Cortex of kidney (tissue), 1 donor: ENCODE results near the gene GNAO1.

Source experiments
- DNase-seq: peaks from one replicate; lab custom pipeline; 2025; lab: John Stamatoyannopoulos, UW

GNAO1 gene

DNA sequence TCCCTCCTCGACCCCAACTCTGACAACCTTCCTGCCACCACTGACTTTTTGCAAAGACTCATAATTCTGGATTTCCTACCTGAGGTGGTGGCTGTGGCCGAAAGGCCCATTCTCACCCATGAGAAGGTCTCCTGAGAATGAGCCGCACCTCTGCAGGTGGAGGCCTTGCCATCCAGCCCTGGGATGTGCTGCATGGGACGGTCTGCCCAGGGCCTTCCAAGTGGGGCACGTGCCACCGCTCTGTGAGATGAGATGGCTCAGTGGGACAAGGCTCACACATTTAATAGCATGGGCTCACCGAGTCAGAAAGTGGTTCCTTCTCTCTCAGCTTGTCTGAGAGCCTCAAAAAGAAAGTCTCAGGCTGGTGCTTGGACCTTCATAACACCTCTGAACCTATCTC lies 121.3 kb downstream of the GNAO1 start:
- no peak for DNase-seq

DNA sequence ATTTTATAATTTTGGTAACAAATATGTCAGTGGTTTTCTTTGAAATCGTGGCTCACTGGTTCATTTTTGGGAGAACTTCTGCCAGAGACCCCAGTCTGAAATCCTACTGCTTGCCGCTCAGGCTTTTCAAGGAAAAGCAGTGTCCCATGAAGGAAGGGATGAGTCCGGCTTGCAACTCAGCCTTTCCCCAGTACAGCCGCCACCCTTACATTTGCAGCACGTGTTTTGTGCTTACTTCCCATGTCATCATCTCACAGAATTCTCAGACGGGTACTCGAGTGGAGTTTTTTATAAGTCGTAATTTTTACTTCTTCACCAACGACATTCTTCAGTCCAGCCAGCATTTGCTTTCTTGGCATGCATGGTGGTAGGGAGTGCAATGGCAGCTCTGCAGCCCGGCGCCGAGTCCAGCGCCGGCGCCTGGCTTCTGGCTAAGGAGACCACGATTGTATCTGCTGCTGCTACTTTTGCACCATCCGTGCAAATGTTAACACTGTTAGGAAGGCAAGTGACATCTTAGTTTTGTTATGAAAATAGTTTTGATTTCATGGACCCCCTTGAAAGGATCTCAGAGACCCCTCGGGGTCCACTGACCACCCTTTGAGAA lies 123.1 kb downstream of the GNAO1 start:
- no peak for DNase-seq

DNA sequence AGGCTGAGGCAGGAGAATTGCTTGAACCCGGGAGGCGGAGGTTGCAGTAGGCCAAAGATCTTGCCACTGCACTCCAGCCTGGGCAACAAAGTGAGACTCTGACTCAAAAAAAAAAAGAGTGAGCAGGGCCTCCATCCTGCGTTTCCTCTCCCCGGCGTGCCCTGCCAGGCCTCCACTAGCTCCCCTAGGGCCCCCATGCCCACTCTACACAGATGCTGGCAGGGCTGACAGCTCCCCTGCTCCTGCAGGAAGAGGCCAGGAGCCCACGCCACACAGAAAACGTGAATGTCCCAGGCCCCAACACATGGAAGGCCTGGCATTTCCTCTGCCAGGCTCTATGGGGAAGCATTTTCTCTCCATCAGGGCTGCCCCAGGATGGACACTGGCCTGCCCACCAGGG lies 124.7 kb downstream of the GNAO1 start:
- no peak for DNase-seq

DNA sequence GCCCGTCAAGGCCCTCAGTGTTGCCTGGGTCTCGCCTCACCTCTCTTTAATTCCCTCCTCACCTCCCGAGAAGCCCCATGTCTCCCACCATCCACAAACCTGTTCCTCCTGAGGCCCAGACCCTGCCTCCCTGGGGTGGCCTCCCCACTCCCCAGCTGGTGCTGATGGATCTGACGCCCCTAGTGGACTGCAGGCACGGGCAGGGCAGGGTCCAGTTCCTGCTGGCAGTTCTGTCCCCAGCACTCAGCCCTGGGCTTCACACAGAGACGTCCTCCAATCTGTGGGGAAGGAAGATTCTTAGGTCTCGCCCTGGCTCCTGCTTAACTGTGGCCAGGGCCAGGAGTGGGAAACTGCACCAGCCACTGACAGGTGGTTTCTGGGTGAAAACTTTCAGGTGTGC lies 125.3 kb downstream of the GNAO1 start:
- DNase-seq = no peak

DNA sequence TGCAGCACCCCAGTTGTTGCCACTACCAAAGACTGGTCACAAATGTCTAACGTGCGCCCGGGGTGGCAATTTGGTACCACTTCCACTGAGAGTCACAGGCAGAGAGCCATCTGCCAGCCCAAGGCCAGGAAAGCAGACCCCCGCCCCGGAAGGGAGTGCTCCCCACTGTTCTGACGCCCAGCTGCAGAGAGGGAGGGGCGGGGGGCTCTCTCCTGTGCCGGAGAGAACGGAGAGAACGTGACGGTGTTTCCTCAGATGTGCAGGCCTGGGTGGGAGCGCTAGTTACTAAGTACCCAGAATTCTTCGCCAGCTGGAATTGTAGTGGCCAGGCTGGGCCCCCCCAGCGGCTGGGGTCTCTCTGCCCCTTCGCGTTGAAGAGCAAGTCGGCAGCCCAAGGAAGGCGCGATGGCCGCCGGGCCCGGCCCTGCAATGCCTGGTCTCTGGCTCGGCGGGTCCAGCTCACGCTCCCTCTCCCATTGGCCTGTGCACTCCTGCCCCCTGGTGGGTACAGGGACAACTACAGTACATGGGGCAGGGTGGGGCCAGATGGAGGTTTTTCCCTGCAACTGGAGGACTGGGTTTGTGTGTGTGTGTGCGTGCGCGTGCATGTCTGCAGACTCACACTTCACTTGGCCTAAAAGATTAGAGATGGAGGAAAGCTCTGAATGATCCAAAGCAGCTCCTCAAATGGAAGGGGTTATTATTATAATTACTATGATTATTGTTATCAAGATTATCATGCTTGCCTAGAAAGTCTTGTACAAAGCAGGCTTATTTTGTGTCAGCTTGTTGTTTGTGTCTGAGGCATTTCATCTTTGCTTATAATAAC lies 126.9 kb downstream of the GNAO1 start:
- no peak for DNase-seq

DNA sequence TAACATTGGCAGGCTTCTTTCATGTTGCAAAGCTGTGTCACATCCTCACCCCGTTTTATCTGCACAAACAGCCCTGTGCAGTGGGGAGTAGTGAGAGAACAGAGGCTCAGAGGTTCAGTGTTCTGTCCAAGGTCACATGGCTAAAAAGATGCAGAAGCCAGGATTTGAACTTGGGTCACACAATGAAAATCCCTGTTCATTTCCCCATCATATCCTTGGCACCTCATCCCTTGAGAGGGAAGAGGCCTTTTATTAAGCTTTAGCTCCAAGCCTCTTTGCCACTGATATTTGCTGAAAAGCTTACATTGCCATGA lies 127.5 kb downstream of the GNAO1 start:
- no peak for DNase-seq

DNA sequence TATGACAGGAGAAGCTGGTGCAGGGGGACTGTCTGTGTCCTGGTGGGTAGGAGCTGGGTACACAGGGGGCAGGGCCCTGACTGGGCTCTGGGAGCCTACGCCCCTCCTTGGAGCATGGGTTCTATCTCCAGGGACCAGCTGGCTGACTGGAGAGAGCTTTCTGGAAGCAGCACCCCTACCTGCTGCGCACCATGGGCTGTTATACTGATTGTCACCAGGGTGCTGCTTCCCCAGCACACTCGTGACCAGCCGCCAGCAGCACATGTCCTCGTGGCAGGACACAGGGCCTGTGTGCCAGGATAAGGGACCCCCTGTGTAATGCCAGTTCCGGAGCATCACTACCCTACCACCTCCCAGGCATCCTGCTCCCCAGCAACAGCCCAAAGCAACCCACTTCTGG lies 128.1 kb downstream of the GNAO1 start:
- no peak for DNase-seq

DNA sequence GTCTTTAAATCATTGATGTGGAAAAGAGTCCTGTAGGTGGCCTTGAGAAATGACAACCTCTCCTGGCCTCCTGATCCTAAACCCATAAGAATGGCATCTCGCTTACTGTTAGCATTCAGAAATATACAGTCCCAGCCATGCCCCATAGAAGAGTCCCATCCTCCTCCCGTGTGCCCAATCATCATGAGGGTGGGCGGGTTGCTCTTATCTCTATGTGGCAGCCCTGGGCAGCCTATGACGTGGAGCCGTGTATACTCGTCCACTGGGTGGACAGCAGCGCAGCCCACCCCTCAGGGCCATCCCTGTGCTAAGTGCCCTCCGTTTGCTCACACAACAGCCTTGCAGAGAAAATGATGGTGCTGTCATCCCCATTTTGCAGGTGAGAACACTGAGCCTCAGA lies 128.8 kb downstream of the GNAO1 start:
- no peak for DNase-seq

DNA sequence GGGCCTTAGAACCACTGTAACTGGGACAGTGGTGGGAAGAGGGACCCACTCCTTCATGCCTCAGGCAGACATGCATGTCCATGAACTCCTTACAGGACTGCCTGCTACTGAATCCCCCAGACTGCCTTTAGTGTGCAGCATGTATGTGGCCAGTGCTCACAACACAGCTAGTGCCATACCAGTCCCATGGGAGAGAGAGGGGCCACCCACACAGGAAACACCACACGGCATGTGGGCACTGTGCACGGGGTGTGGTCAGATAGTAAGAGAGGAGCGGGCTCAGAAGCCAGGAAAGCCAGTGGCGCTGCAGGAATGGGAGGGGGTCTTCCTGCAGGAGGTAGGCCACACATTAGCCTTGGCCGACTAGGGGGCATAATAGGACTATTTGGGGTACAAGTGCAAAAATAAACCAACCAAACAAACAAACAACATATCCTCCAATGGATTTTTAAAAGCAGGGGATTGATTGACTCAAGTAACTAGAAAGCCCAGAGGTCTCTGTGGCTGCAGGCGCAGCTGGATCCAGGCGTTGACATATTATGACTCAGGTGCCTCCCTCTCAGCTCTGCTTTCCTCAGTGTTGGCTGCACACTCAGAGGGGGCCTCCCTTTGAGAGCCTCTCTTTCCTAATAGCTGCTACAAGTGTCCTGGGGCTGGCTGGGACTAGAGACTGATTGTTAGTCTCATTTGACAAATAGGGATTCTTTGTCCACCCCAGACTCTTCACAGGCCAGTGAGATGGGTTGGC lies 129.7 kb downstream of the GNAO1 start:
- DNase-seq = no peak

DNA sequence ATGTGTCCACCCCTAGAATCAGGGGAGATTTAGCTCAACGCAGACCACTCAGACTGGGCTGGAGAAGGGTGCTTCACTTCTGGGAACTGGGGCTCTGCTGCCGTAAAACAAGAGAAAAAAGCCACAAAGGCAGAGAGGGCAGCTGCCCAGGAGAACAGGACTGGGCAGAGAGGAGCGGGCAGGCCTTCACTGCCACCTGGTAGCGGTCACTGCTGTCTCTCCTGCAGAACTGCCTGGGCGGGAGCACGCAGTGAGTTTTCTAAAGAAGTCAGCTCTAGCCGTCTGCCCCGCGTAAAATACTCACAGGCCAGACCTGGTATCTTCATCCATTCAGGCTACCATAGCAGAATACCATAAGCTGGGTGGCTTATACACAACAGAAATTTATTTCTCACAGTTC lies 130.3 kb downstream of the GNAO1 start:
- no peak for DNase-seq

DNA sequence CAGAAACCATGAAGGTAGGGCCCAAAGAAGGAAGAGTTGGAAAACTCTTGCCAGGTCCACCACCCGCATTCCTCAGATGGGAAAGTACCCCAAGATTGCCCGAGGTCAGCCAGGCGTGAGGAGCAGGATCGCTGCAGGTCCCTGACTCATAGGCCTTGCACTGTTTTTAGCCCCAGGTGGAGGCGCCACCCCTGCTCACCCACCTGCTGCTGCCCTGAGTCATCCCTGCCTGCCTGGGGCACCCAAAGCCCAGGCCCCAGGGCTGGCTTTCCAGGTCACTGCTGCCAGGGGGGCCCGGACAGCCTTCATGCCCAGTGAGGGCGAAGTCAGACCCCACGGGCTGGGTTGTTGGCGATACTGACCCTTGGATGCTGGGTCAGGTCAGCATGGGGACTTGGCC lies 133.1 kb downstream of the GNAO1 start:
- no peak for DNase-seq

DNA sequence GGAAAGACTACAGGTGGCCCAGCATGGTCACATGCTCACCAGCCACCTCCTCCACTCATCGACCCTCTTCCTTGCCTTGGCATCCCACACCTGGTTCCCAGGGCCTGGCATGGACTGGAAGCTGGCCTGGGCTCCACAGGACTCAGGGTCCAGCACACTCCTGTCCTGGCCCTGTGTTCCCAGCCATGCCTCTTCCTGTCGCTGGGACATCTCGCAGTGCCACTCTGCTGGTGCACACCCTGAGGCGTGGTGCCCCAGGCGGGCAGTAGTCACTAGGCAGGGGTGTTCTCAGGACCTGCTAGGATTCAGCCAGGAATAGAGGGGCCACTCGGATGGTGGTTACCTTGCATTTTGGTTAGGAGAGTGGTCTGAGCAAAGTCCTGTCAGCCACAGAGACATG lies 134.7 kb downstream of the GNAO1 start:
- DNase-seq = no peak

DNA sequence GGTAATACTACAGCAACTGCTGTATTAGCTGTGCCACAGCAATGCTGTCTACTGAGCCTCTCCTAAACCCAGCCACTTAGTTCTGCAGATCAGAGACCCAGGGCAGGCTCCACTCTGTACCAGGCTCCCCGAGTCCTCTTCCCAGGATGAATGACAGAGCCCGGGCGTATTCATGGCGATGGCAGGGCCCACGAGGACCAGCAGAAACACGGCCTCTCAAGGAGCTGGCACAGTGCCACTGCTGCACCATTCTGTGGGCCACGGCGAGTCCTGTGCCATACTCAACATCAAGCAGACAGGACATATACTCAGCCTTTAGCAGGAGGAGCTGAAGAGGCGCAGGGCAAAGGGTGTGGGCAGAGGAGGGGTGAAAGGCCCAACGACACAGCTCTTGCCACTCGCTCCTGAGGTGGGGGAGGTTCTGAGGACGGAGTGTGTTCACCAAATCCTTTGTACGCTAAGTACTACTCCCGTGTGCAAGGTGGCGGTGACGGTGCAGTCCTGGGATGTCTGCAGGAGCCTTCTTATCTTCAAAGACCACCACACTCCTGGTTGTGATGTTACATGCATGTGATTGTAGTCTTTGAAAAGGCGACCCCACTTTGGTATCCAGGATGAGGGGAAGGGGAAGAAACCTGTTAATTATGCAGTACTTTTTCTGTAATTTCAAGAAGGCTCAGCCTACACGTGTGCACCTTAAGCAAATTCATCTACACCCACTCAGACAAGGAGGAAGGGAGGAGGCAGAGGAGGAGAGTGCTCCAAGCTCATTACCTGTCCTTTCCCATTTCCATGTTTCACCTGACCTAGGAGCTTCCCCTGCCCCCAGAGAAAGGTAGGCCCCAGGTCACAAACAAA lies 136.0 kb downstream of the GNAO1 start:
- no peak for DNase-seq

DNA sequence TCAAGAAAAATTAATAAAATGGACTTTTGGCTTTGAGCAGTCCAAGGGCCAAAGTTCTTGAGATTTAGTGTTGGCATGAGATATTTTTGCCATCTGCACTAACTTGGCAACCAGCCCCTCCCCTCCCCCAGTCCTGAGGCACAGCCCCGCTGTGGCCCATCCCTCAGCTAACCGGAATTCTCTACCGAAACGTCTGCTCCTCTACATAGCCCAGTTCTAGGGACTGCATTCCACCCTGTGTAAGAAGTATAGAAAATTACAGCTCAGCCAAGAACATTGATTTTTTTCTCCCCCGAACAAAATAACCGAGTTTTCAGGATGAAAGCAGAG lies 136.6 kb downstream of the GNAO1 start:
- no peak for DNase-seq

DNA sequence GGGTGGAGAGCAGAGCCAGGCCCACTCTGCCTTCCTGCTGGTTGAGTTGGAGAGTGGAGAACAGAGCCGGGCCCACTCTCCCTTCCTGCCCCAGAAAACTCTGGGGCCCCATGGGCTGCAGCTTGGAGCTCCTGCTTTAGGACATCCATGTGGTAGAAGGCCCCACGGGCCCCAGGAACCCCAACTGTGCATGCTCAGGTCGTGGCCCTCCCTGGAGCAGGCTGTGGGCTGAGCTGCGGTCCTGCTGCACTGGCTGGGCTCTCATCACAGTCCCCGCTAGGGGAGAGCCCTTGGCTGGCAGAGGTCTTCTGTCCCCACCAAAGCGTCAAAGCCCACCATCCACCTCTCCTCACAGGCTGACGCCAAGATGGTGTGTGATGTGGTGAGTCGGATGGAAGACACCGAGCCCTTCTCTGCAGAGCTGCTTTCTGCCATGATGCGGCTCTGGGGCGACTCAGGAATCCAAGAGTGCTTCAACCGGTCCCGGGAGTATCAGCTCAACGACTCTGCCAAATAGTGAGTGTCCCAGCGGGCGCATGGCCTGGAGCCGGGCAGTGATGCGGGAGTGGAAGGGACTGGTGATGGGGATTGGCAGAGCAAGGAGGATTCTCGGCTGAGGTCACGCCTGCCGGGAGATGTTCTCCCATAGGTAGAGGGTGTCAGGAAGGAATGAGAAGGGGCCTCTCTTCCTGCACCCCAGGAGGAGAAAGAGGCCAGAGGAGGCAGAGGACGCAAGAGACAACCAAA lies 137.2 kb downstream of the GNAO1 start:
- DNase-seq = no peak

DNA sequence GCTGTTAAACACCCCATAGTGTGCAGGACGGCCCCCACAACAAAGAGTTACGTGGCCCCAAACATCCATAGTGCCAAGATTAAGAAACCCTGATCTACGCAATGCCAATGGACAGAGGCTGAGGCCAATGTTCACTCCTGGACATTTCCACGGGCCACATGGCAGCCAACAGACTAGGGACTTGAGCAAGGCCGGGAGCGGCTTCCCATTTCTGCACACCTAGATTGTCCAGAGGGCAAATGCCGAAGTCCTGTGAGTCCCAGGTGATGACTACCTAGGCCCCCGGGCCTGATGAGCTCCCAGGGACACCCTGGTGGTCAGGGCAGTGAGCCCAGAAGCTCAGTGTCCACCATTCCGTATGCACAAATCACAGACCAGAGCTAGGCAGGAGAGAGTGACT lies 138.6 kb downstream of the GNAO1 start:
- DNase-seq = no peak

DNA sequence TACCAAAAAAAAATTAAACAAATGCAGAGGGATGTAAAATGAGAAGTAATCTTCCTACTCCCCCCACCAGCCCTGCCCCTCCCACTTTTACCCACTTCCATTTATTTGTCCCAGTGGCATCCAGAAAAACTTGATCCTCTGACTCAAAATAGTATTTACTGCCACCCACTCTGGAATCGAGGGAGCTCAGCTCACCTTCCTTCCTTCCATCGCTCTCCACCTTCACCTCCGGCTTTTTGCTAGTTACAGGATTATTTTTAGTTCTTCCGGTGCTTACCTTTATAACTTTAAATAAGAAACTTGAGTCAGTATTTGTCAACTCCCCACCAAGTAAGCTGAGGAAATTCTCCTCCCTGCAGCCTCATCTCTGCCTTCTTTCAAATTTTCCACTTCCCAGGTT lies 139.2 kb downstream of the GNAO1 start:
- DNase-seq = no peak

DNA sequence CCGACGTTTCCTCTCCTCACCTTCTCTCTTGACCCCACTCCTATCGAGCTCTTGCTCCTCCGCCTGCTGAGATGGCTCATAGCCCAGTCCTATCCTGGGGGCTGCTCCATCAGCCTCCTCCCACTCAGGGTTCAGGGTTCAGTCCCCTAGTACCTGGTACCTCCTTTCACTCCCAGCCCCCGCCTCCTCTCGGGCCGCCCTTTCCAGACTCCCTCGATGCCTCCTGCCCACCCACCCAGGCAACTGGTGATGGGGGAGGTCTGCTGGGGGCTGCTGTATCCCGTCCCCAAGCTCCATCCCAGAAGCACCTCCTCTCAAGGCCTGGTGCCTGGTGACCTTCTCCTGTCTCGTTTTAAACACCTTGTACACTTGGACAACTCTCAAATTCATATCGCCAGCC lies 140.1 kb downstream of the GNAO1 start:
- DNase-seq = no peak

DNA sequence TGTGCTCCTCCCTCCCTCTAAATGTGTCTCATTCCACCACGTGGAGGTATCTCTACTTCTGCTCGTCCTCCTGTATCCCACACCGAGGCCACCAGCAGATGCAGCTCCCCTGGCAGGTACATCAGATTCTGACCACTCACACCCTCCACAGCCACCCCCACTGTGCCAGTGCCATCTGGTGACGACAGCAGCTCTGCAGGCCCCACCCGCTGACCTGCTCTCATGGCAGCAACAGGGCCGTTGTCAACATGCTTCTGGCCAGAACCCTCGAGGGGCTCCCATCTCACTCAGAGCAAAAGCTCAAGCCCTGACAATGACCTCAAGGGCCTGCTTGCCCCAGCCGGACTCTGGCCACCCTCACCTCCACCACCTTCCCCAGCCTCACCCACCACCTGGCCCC lies 140.6 kb downstream of the GNAO1 start:
- DNase-seq = no peak

DNA sequence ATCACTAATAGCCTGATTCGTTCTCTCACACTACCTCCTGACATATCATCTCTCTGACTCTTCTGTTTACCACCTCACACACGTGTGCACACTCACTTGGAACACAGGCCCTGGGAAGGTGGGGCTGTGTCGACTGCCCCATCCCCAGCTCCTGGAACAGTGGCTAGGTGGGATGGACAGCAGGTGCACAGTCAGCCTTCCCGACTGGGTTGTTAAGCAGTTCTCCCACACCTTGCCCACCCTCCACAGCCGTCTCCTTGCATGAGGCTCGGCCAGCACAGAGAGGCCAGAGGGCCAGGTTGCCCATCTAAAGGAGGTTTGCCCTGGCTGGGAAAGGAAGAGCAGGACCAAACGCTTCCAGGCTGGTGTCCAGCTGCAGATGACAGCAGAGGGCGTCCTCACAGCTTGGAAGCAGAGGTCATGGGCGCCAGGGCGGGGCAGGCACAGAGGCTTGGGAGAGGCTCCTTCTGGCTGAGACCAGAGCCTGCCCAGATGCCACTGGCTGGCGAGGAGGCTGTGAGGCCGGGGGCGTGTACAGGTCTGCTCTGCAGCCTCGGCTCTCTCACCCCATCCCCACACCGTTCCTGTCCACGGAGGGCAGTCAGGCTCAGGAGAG lies 141.3 kb downstream of the GNAO1 start:
- DNase-seq = no peak

DNA sequence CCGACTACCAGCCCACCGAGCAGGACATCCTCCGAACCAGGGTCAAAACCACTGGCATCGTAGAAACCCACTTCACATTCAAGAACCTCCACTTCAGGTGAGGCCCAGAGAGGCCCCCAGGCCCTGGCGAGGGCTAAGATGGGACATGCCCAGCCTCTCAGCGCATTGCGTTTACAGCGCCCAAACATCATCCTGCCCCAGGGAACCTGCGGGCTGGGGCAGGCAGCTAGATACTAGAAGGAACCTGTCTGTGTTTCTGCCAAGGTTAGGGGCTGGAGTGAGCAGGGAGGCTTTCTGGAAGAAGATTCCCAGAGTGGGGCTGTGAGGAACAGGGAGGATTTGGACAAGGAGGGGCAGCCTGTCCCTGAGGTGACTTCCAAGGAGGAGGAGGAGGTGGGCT lies 143.5 kb downstream of the GNAO1 start:
- DNase-seq = no peak
